IMR-90 (cell line): ENCODE measurements around the gene PHF21A. TPM values are rescaled to one million over a fixed set of nuclear protein-coding genes. Genes with fewer than 3 reads are reported as not detected.

Source experiments
- ATAC-seq: fragments of 200-7000 bp; cut with Tn5 transposase; 2 replicates; pipeline ENCODE4 v1.9.1; 2020; ENCODE audit warnings: low read depth, mild to moderate bottlenecking, moderate library complexity
- BruUV-seq: library from RNA; stranded (reverse); fragments of 400-500 nt; replicated peaks from 2 replicates; lab custom pipeline; 2021; lab: Mats Ljungman, UMichigan
- CTCF ChIA-PET: fragments of 300-600 bp; formaldehyde crosslinking; extraction: SDS; loops from one replicate; lab custom pipeline; 2021; ENCODE audit warnings: antibody characterized with exemption; lab: Yijun Ruan, JAX
- POLR2A ChIA-PET: fragments of 300-600 bp; sonication (Branson Sonifier 250); formaldehyde crosslinking; loops from one replicate; lab custom pipeline; 2022; ENCODE audit warnings: antibody characterized with exemption; ENCODE audit not compliant: unreplicated experiment; lab: Charles Lee
- DNase-seq: peaks from one replicate; pipeline ENCODE4 v3.0.0; 2013
- H2AFZ ChIP-seq: replicated peaks from 2 replicates; pipeline ENCODE3; 2013; ENCODE audit warnings: low read length, mild to moderate bottlenecking; ENCODE audit not compliant: poor library complexity
- H2AK5ac ChIP-seq: 2 replicates; pipeline ENCODE4 v1.6.1; 2013; ENCODE audit warnings: low read depth, low read length, inconsistent platforms
- H2AK9ac ChIP-seq: replicated peaks from 2 replicates; pipeline ENCODE3; 2013; ENCODE audit warnings: mild to moderate bottlenecking, low read depth, low read length, moderate library complexity; ENCODE audit not compliant: poor library complexity
- H2BK120ac ChIP-seq: 2 replicates; pipeline ENCODE4 v1.6.1; 2013; ENCODE audit warnings: low read depth, low read length, inconsistent platforms
- H2BK15ac ChIP-seq: 3 replicates; pipeline ENCODE4 v1.6.1; 2013; ENCODE audit warnings: low read depth, low read length, inconsistent platforms
- H2BK20ac ChIP-seq: 2 replicates; pipeline ENCODE4 v1.6.1; 2013; ENCODE audit warnings: low read depth, mild to moderate bottlenecking, inconsistent platforms, low read length, moderate library complexity
- H2BK5ac ChIP-seq: 2 replicates; pipeline ENCODE4 v1.6.1; 2013; ENCODE audit warnings: mild to moderate bottlenecking, low read depth, low read length, inconsistent platforms; ENCODE audit not compliant: poor library complexity, severe bottlenecking
- H3K14ac ChIP-seq: replicated peaks from 2 replicates; pipeline ENCODE4 v1.6.1; 2013; ENCODE audit warnings: low read depth, low read length, inconsistent platforms
- H3K18ac ChIP-seq: 2 replicates; pipeline ENCODE4 v1.6.1; 2013; ENCODE audit warnings: low read depth, low read length, control low read depth
- H3K23ac ChIP-seq: 2 replicates; pipeline ENCODE4 v1.6.1; 2013; ENCODE audit warnings: low read depth, low read length, inconsistent platforms
- H3K27ac ChIP-seq: 2 replicates; pipeline ENCODE4 v1.5.1; 2013; ENCODE audit warnings: mild to moderate bottlenecking, control low read depth, low read length; ENCODE audit not compliant: insufficient read depth
- H3K27me3 ChIP-seq: 2 replicates; pipeline ENCODE4 v1.6.1; 2013; ENCODE audit warnings: low read length; ENCODE audit not compliant: control insufficient read depth, insufficient read depth
- H3K36me3 ChIP-seq: 2 replicates; pipeline ENCODE4 v1.6.1; 2013; ENCODE audit warnings: low read length, mixed read lengths; ENCODE audit not compliant: control insufficient read depth, insufficient read depth
- H3K4ac ChIP-seq: 2 replicates; pipeline ENCODE4 v1.6.1; 2013; ENCODE audit warnings: low read depth, low read length, inconsistent platforms
- H3K4me1 ChIP-seq: 2 replicates; pipeline ENCODE4 v1.6.1; 2013; ENCODE audit warnings: low read length, mixed read lengths; ENCODE audit not compliant: control insufficient read depth, insufficient read depth
- H3K4me2 ChIP-seq: 2 replicates; pipeline ENCODE4 v1.6.1; 2013; ENCODE audit warnings: low read depth, mild to moderate bottlenecking, control low read depth, low read length, moderate library complexity
- H3K4me3 ChIP-seq: 2 replicates; pipeline ENCODE4 v1.5.1; 2013; ENCODE audit warnings: low read depth, mild to moderate bottlenecking, control low read depth, low read length, moderate library complexity; ENCODE audit not compliant: insufficient read depth
- H3K56ac ChIP-seq: 2 replicates; pipeline ENCODE4 v1.6.1; 2013; ENCODE audit warnings: low read length, inconsistent platforms; ENCODE audit not compliant: insufficient read depth; ENCODE audit errors: extremely low read depth
- H3K79me1 ChIP-seq, 2 experiments: 2 replicates each; pipeline ENCODE4 v1.6.1; 2013; ENCODE audit warnings: low read length in 2 of 2, inconsistent platforms in 1 of 2, low read depth in 1 of 2
- H3K9ac ChIP-seq: 2 replicates; pipeline ENCODE4 v1.6.1; 2013; ENCODE audit warnings: low read depth, low read length, control low read depth
- H3K9me1 ChIP-seq: 2 replicates; pipeline ENCODE4 v1.6.1; 2013; ENCODE audit warnings: low read length, inconsistent platforms; ENCODE audit not compliant: insufficient read depth
- H3K9me3 ChIP-seq: 2 replicates; pipeline ENCODE4 v1.6.1; 2013; ENCODE audit warnings: low read length; ENCODE audit not compliant: control insufficient read depth, insufficient read depth
- H4K20me1 ChIP-seq: 2 replicates; pipeline ENCODE4 v1.6.1; 2013; ENCODE audit warnings: low read length, inconsistent platforms; ENCODE audit not compliant: insufficient read depth
- H4K5ac ChIP-seq: 2 replicates; pipeline ENCODE4 v1.6.1; 2013; ENCODE audit warnings: mild to moderate bottlenecking, low read depth, low read length, control low read depth
- H4K8ac ChIP-seq, 2 experiments: 2 replicates each; pipeline ENCODE4 v1.6.1; 2013; ENCODE audit warnings: low read depth in 2 of 2, low read length in 2 of 2, control low read depth in 1 of 2, inconsistent platforms in 1 of 2
- H4K91ac ChIP-seq: 2 replicates; pipeline ENCODE4 v1.6.1; 2013; ENCODE audit warnings: low read depth, low read length, inconsistent platforms; ENCODE audit not compliant: insufficient read depth
- BHLHE40 ChIP-seq: fragments of 150-350 bp; IDR thresholded peaks from 2 replicates; pipeline ENCODE4 v1.6.1; 2016; ENCODE audit warnings: mild to moderate bottlenecking, low read depth, low read length
- CEBPB ChIP-seq: IDR thresholded peaks from 2 replicates; pipeline ENCODE4 v1.6.1; 2012; ENCODE audit warnings: low read depth, low read length, improper control_type of control experiment
- FOS ChIP-seq: fragments of 150-350 bp; IDR thresholded peaks from 2 replicates; pipeline ENCODE4 v1.6.1; 2016; ENCODE audit warnings: low read depth, low read length
- MXI1 ChIP-seq: IDR thresholded peaks from 2 replicates; pipeline ENCODE4 v1.6.1; 2012; ENCODE audit warnings: low read depth, mild to moderate bottlenecking, low read length, moderate library complexity, borderline replicate concordance
- NFE2L2 ChIP-seq: fragments of 150-350 bp; IDR thresholded peaks from 2 replicates; pipeline ENCODE4 v1.6.1; 2016; ENCODE audit warnings: low read depth, mild to moderate bottlenecking, low read length
- POLR2A ChIP-seq: IDR thresholded peaks from 2 replicates; pipeline ENCODE4 v1.6.1; 2012; ENCODE audit warnings: mild to moderate bottlenecking, low read depth, low read length
- RAD21 ChIP-seq: IDR thresholded peaks from 2 replicates; pipeline ENCODE4 v1.6.1; 2012; ENCODE audit warnings: low read length, improper control_type of control experiment
- RFX5 ChIP-seq: IDR thresholded peaks from 2 replicates; pipeline ENCODE4 v1.8.0; 2012; ENCODE audit warnings: low read depth, mild to moderate bottlenecking, low read length, moderate library complexity
- SMC3 ChIP-seq: fragments of 150-350 bp; IDR thresholded peaks from 2 replicates; pipeline ENCODE4 v1.6.1; 2016; ENCODE audit warnings: low read depth, mild to moderate bottlenecking, antibody characterized with exemption, low read length, moderate library complexity
- WGBS, 2 experiments: methylation state at CpG; one replicate each; pipeline versions ENCODE4 v1.1.5 to v1.1.7; 2013; ENCODE audit warnings: missing lambda C conversion rate in 2 of 2; ENCODE audit not compliant: insufficient read length in 1 of 2; ENCODE audit errors: extremely low coverage in 2 of 2; 5-methylcytosine and 5-hydroxymethylcytosine counted together
- dilution Hi-C: fragments of 300-500 bp; cut with HindIII; formaldehyde crosslinking; loops from one replicate; pipeline ENCODE4 v1.14.3; 2018; ENCODE audit warnings: low sequenced_read_pairs; ENCODE audit not compliant: unreplicated experiment
- in situ Hi-C: fragments of 300-500 bp; cut with MboI; formaldehyde crosslinking; loops from 3 replicates; pipeline ENCODE4 v1.14.3; 2019; ENCODE audit warnings: low sequenced_read_pairs, inconsistent platforms, mixed read lengths
- intact Hi-C: fragments of 100-400 bp; cut with micrococcal nuclease; formaldehyde crosslinking; loops from 2 replicates; pipeline ENCODE4 v1.10.0; 2022
- polyA plus RNA-seq, 3 experiments: library from polyadenylated mRNA; depleted of rRNA; stranded (reverse); fragments of >200 nt; gene quantifications; 2 replicates each; pipeline ENCODE4 v1.2.3, GENCODE V29; 2012; ENCODE audit warnings: low replicate concordance in 1 of 3
- total RNA-seq: library from RNA; depleted of rRNA; stranded (reverse); fragments of >200 nt; gene quantifications from 2 replicates; pipeline ENCODE4 v1.2.3, GENCODE V29; 2012
- TF ChIP-seq, protein P1 (sequence below): conservative IDR thresholded peaks from 2 replicates; pipeline ENCODE4 v1.5.1; 2012; ENCODE audit warnings: mild to moderate bottlenecking, low read depth, low read length, improper control_type of control experiment

The PHF21A gene
- total and polyA plus RNA-seq, 2 of the 4 experiments (the other 2 are of a cell fraction): 9.0 to 20.6 TPM

DNA sequence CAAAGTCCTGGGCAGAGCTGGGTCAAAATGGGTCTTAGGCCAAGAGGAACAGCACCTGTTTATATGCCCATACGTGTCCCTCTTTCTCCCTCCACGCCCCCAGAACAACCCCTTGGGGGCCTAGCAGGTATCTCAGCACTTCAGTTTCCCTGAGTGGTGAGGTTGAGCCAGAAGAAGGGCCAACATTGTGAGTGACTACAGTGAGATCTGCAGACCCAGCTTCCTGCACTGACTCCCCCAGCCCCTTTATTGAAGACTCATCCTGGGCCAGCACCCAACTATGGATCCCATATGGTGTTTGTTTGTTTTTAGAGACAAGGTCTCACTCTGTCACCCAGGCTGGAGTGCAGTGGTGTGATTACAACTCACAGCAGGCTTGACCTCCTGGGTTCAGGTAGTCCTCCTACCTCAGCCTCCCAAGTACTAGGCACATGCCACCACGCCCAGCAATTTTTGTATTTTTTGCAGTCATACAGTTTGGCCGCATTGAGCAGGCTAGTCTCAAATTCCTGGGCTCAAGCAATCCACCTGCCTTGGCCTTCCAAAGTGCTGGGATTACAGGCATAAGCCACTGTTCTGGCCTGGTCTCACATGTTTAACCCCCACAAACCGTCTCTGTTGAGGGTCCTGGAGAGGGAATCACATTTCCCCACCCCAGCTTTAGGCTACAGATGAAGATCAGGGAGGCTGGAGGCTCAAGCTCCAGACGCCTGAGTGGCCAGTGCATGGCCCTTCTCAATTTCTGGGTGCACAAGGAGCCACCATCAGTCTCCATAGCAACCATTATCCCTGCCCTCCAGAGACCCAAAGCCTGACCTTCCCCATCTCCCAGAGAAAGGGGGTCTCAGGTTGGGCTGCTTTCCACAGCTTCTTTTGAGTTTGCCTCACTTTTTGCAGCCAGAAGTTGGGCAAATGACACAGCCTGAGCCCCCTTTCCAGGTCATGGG lies 200.4 kb downstream of the PHF21A start:
- no peak overlapping the region for H3K18ac ChIP-seq
- H2AFZ ChIP-seq: no peak overlapping the region
- intact Hi-C loops (no loop called here), in situ Hi-C loops (no loop called here), dilution Hi-C loops (no loop called here)
- no peak overlapping the region for H3K4me2 ChIP-seq
- H3K14ac ChIP-seq: no peak overlapping the region
- WGBS, 2 experiments: 60% methylated on average over 2 of the region's 6 CpGs; no CpG with 5 or more reads in 1 of the 2 experiments
- ChIA-PET CTCF (no interaction called here), POLR2A (no interaction called here)
- H3K9me3 ChIP-seq: no peaks in the 10 kb centered on the region
- peaks cover 38% of the 10 kb centered on the region for H3K27me3 ChIP-seq
- 0 out of 2 replicates have a peak, but pooled peaks cover 8% of the 10 kb centered on the region for H3K9me1 ChIP-seq
- H3K79me1 ChIP-seq: peaks cover 14 to 17% of the 10 kb centered on the region in 2 experiments
- H3K27ac ChIP-seq: no peak overlapping the region
- H2BK5ac ChIP-seq: no peak overlapping the region
- BruUV-seq: no TSS peak
- TF ChIP-seq RAD21 (no peak), RFX5 (no peak), SMC3 (no peak), MXI1 (no peak), POLR2A (no peak), CEBPB (no peak), NFE2L2 (no peak), FOS (no peak), BHLHE40 (no peak)
- TF ChIP-seq, protein P1, sequence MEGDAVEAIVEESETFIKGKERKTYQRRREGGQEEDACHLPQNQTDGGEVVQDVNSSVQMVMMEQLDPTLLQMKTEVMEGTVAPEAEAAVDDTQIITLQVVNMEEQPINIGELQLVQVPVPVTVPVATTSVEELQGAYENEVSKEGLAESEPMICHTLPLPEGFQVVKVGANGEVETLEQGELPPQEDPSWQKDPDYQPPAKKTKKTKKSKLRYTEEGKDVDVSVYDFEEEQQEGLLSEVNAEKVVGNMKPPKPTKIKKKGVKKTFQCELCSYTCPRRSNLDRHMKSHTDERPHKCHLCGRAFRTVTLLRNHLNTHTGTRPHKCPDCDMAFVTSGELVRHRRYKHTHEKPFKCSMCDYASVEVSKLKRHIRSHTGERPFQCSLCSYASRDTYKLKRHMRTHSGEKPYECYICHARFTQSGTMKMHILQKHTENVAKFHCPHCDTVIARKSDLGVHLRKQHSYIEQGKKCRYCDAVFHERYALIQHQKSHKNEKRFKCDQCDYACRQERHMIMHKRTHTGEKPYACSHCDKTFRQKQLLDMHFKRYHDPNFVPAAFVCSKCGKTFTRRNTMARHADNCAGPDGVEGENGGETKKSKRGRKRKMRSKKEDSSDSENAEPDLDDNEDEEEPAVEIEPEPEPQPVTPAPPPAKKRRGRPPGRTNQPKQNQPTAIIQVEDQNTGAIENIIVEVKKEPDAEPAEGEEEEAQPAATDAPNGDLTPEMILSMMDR: no peak
- ATAC-seq: no peak
- H3K4ac ChIP-seq: no peak overlapping the region
- no peak overlapping the region for H3K23ac ChIP-seq
- H3K4me3 ChIP-seq: no peak overlapping the region
- H2AK9ac ChIP-seq: no peak overlapping the region
- H2BK20ac ChIP-seq: no peak overlapping the region
- H2BK15ac ChIP-seq: no peak overlapping the region
- DNase-seq: no peak
- no peak overlapping the region for H2AK5ac ChIP-seq
- no peak overlapping the region for H4K5ac ChIP-seq
- no peaks in the 10 kb centered on the region for H3K4me1 ChIP-seq
- peaks cover 5% of the 10 kb centered on the region for H3K36me3 ChIP-seq
- no peak overlapping the region for H2BK120ac ChIP-seq
- H4K20me1 ChIP-seq: peaks cover 3% of the 10 kb centered on the region
- no peak overlapping the region for H4K8ac ChIP-seq
- H3K9ac ChIP-seq: no peak overlapping the region
- H3K56ac ChIP-seq: no peak overlapping the region
- no peak overlapping the region for H4K91ac ChIP-seq
